Airway epithelial cell (primary cell): ENCODE data around the gene S100G. TPM values are rescaled to one million over a fixed set of nuclear protein-coding genes. Genes with fewer than 3 reads are reported as not detected.

Experiments
- total RNA-seq: library from RNA; depleted of rRNA; stranded (reverse); fragments of >200 nt; gene quantifications from 2 replicates; pipeline ENCODE4 v1.2.3, GENCODE V29; 2015

The S100G gene, protein sequence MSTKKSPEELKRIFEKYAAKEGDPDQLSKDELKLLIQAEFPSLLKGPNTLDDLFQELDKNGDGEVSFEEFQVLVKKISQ
- total RNA-seq = not detected in 2 replicates

GRCh38 chrX:16649858-16650257 lies at the start of gene S100G:
TSS of gene S100G (plus strand) at chrX:16650158. CDS start at chrX:16651007, 849 bp downstream.

Other genes starting within 250 kb of the S100G start
- gene CTPS2, start 62.5 kb downstream of the S100G start, total RNA-seq = 9.3 and 11.4 TPM in 2 replicates
- gene SYAP1, start 69.5 kb downstream of the S100G start, total RNA-seq = 22.8 and 28.1 TPM in 2 replicates
- 14.1 and 15.2 TPM in 2 replicates for gene TXLNG, start 136.3 kb downstream of the S100G start, total RNA-seq
- gene RBBP7, start 220.2 kb downstream of the S100G start, total RNA-seq = 107 and 121 TPM in 2 replicates